ENCODE data around the gene AHCTF1. TPM values are rescaled to one million over a fixed set of nuclear protein-coding genes. Genes with fewer than 3 reads are reported as not detected.

Gene AHCTF1
- polyA plus RNA-seq, 4 donors: 6.2 to 20.0 (median 8.5) TPM

DNA sequence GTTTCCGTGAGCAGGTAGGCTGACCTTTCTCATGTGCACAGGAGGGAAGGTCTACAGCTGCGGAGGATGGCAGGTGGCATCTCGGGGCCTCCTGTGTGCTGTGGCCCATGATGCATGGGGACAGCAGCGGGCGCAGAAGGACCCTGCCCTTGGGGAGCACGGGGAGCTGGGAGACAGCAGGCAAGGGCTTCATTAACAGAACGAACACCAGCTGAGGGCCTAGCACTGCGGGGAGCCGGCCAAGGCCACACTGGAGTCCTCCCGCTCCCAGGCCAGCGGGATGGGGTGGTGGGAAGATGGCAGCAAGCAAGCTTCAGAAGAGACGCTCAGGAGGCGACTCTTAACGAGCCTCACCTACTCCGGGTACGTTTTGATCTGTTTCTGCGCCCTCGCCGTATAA lies 140.9 kb downstream of the AHCTF1 start:
- FAIRE-seq (no peak), DNase-seq (no peak)
- H3K4me3 ChIP-seq (ENCODE audit: low read depth in 1 of 3, low read length in 3 of 3): no peak overlapping the region
- peaks cover 0 to 6% (median 0%) of the 10 kb centered on the region in 3 donors for H3K4me1 ChIP-seq (ENCODE audit: control insufficient read depth in 3 of 3, insufficient read depth in 2 of 3, low read depth in 1 of 3, low read length in 2 of 3)
- H3K27me3 ChIP-seq (ENCODE audit: control insufficient read depth in 3 of 3, insufficient read depth in 3 of 3, low read length in 3 of 3): no peaks in the 10 kb centered on the region
- no peak overlapping the region for H3K27ac ChIP-seq (ENCODE audit: low read depth in 1 of 3, low read length in 2 of 3)
- H3K36me3 ChIP-seq (ENCODE audit: control insufficient read depth in 3 of 3, insufficient read depth in 2 of 3, low read depth in 1 of 3, low read length in 3 of 3): peaks cover 0 to 3% (median 0%) of the 10 kb centered on the region in 3 donors
- H3K9me3 ChIP-seq (ENCODE audit: control insufficient read depth in 2 of 2, insufficient read depth in 1 of 2, low read depth in 1 of 2, low read length in 1 of 2): peaks cover 0 to 2% of the 10 kb centered on the region in 2 donors
- WGBS, 3 donors: 93 to 96% (median 95%) methylated on average over 17 to 19 of the region's 19 CpGs

DNA sequence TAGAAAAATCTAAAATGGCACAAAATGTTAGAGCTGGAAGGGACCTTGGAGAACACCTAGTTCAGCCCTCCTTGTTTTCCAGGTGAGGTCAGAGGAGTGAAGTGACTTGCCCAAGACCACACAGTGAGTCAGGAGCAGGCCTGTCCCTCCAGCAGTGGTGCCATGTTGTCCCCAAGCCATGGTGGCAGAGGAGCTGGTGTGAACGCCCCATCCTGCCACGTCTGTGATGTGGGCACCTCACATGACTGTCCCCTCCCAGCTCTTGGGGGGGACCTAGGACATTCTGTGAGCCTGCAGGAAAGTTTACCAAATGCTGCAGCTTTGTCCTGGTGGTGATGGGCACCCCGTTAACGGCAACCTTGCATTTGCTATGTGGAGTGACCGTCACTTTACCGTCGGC lies 141.4 kb downstream of the AHCTF1 start:
- Histone ChIP-seq H3K36me3 (ENCODE audit: control insufficient read depth in 3 of 3, insufficient read depth in 2 of 3, low read depth in 1 of 3, low read length in 3 of 3) (peaks cover 0 to 3% (median 0%) of the 10 kb centered on the region in 3 donors), H3K9me3 (ENCODE audit: control insufficient read depth in 2 of 2, insufficient read depth in 1 of 2, low read depth in 1 of 2, low read length in 1 of 2) (peaks cover 0 to 4% of the 10 kb centered on the region in 2 donors), H3K4me3 (ENCODE audit: low read depth in 1 of 3, low read length in 3 of 3) (no peak overlapping the region), H3K4me1 (ENCODE audit: control insufficient read depth in 3 of 3, insufficient read depth in 2 of 3, low read depth in 1 of 3, low read length in 2 of 3) (peaks cover 0 to 6% (median 0%) of the 10 kb centered on the region in 3 donors), H3K27ac (ENCODE audit: low read depth in 1 of 3, low read length in 2 of 3) (no peak overlapping the region), H3K27me3 (ENCODE audit: control insufficient read depth in 3 of 3, insufficient read depth in 3 of 3, low read length in 3 of 3) (no peaks in the 10 kb centered on the region)
- 93 to 94% (median 94%) methylated on average over 7 of the region's 7 CpGs for WGBS, 3 donors
- DNase-seq (no peak), FAIRE-seq (no peak)

DNA sequence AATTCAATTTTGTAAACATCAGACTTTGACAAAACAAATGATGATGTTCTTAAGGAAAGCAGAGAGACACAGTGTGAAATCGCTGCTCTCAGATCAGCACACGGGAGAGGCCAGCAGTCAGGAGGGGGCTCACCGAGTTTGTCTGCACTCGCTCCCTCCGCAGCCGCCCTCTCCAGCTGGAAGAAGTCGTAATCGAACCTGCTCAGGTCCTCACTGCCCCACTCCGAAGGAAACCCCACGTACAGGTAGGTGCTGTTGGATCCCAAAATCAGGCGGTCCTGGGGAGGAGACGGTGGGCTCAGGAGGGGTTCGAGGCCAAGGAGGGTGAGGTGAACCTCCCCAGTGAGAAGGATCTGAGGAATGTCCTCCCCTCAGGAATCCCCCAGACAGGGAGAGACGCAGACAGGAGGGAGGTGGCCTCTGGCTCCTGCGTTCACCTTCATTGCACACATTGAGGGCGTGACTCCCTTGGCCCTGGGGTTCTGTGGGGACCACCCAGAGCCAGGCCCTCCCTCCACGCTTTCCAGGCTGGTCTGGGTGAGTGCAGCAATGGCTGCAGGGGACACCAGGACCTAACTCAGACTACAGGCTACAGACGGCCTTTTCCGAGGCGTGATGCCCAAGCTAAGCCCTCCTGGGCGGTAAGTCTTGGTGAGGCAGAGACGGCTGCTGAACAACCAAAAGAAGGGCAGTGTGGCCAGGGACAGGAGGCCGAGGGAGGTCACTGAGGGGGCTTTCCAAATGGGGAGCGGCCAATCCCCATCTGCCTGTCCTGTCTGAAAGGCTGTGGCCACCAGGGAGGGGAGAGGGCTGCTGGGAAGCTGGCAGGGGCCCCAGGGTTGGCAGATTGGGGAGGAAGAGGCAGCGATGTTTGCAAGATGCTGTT lies 142.1 kb downstream of the AHCTF1 start:
- H3K9me3 ChIP-seq (ENCODE audit: control insufficient read depth in 2 of 2, insufficient read depth in 1 of 2, low read depth in 1 of 2, low read length in 1 of 2): peaks cover 0 to 4% of the 10 kb centered on the region in 2 donors
- no peak overlapping the region for H3K4me3 ChIP-seq (ENCODE audit: low read depth in 1 of 3, low read length in 3 of 3)
- H3K27me3 ChIP-seq (ENCODE audit: control insufficient read depth in 3 of 3, insufficient read depth in 3 of 3, low read length in 3 of 3): no peaks in the 10 kb centered on the region
- H3K36me3 ChIP-seq (ENCODE audit: control insufficient read depth in 3 of 3, insufficient read depth in 2 of 3, low read depth in 1 of 3, low read length in 3 of 3): peaks cover 0 to 3% (median 0%) of the 10 kb centered on the region in 3 donors
- WGBS, 3 donors: 86 to 92% (median 90%) methylated on average over 25 of the region's 25 CpGs
- peaks cover 0 to 6% (median 0%) of the 10 kb centered on the region in 3 donors for H3K4me1 ChIP-seq (ENCODE audit: control insufficient read depth in 3 of 3, insufficient read depth in 2 of 3, low read depth in 1 of 3, low read length in 2 of 3)
- DNase-seq (no peak), FAIRE-seq (no peak)
- no peak overlapping the region for H3K27ac ChIP-seq (ENCODE audit: low read depth in 1 of 3, low read length in 2 of 3)

Other genes starting within 250 kb of the AHCTF1 start
- gene SCCPDH, start 207.5 kb downstream of the AHCTF1 start, polyA plus RNA-seq: 10 to 100 TPM; 27.1 to 48.3 (median 32.0) TPM
- 1 to 10 TPM in 3 of 4 donors, not detected in 1; 1.1 to 2.2 (median 1.3) TPM for gene ZNF695, start 76.1 kb upstream of the AHCTF1 start, polyA plus RNA-seq
- gene ZNF670, start 146.9 kb upstream of the AHCTF1 start, polyA plus RNA-seq: 1 to 10 TPM in 3 of 4 donors, under 1 TPM in 1; 0.81 to 2.8 (median 2.3) TPM
- 1 to 10 TPM; 3.6 to 6.8 (median 5.2) TPM for gene ZNF669, start 172.4 kb upstream of the AHCTF1 start, polyA plus RNA-seq
- 10 to 100 TPM in 1 of 4 donors, 1 to 10 TPM in 3; 3.2 to 13.6 (median 4.6) TPM for gene ZNF124, start 240.1 kb upstream of the AHCTF1 start, polyA plus RNA-seq

Measured in small intestine (tissue), 7 donors.